C1 segment of cervical spinal cord (tissue), 14 donors: ENCODE results near the gene UBE2N.
"Not testable (repeated sequence)": the region's sequence is repeated elsewhere in the genome, so short reads cannot be mapped to it uniquely, and the experiment has no call there.

Experiments
- DNase-seq, 14 donors: peaks; one replicate each; lab custom pipeline; 2025; lab: John Stamatoyannopoulos, UW

The UBE2N gene

GRCh38 chr12:93412396-93412795, 29.4 kb downstream of the UBE2N start:
- not testable (repeated sequence) for DNase-seq

- not testable (repeated sequence) for DNase-seq
These were observed 30.7 kb downstream of the UBE2N start for GRCh38 chr12:93411060-93411459.

- not testable (repeated sequence) for DNase-seq
These were observed 32.2 kb downstream of the UBE2N start for GRCh38 chr12:93409343-93410187.

- DNase-seq = no peak
These were observed 32.9 kb downstream of the UBE2N start for GRCh38 chr12:93408813-93409212.

GRCh38 chr12:93407963-93408283, 33.8 kb downstream of the UBE2N start:
- no peak for DNase-seq

GRCh38 chr12:93407054-93407962, 34.4 kb downstream of the UBE2N start:
- DNase-seq = no peak

- DNase-seq = no peak
These were observed 36.5 kb downstream of the UBE2N start for GRCh38 chr12:93404961-93405849.

GRCh38 chr12:93403988-93404803, 37.6 kb downstream of the UBE2N start:
- DNase-seq = no peak

GRCh38 chr12:93402333-93403311, 39.1 kb downstream of the UBE2N start:
- DNase-seq = no peak

GRCh38 chr12:93399183-93399863, 42.4 kb downstream of the UBE2N start:
- DNase-seq = not testable (repeated sequence)

GRCh38 chr12:93397412-93397811, 44.3 kb downstream of the UBE2N start:
- DNase-seq = no peak

GRCh38 chr12:93393425-93393824, 48.3 kb downstream of the UBE2N start:
- no peak for DNase-seq

- DNase-seq = no peak
These were observed 51.0 kb downstream of the UBE2N start for GRCh38 chr12:93390549-93391297.

GRCh38 chr12:93390031-93390430, 51.7 kb downstream of the UBE2N start:
- no peak for DNase-seq

GRCh38 chr12:93387780-93388179, 54.0 kb downstream of the UBE2N start:
- DNase-seq = no peak

GRCh38 chr12:93381976-93382437, 59.7 kb downstream of the UBE2N start:
- not testable (repeated sequence) for DNase-seq

- no peak for DNase-seq
These were observed 60.4 kb downstream of the UBE2N start for GRCh38 chr12:93381161-93381975.
